Endothelial cell of umbilical vein (primary cell): Measurements from ENCODE around the gene RAB39B. TPM values are rescaled to one million over a fixed set of nuclear protein-coding genes. Genes with fewer than 3 reads are reported as not detected.

Experiments
- BruUV-seq: library from RNA; stranded (reverse); fragments of 400-500 nt; replicated peaks from 2 replicates; lab custom pipeline; 2021; lab: Mats Ljungman, UMichigan
- CTCF ChIA-PET: fragments of 300-600, 350-600 bp; sonication (Branson Sonifier 250); formaldehyde crosslinking; loops from one replicate; lab custom pipeline; 2021; ENCODE audit warnings: antibody characterized with exemption, inconsistent platforms; lab: Charles Lee
- POLR2A ChIA-PET: fragments of 300-600, 350-600 bp; sonication (Branson Sonifier 250); formaldehyde crosslinking; loops from one replicate; lab custom pipeline; 2021; ENCODE audit warnings: antibody characterized with exemption, inconsistent platforms; lab: Charles Lee
- DNase-seq: peaks from one replicate; pipeline ENCODE4 v3.0.0-alpha.2; 2011; ENCODE audit warnings: low read depth, low spot score
- FAIRE-seq: peaks from 2 replicates; lab custom pipeline; 2011; peaks lifted over from hg19 to GRCh38; lab: Jason Lieb, UNC
- H2AFZ ChIP-seq: 2 replicates; pipeline ENCODE4 v1.6.0; 2012; ENCODE audit warnings: low read depth, low read length, control low read depth, inconsistent platforms
- H3K27ac ChIP-seq: 2 replicates; pipeline ENCODE4 v1.5.1; 2011; ENCODE audit warnings: low read depth, mild to moderate bottlenecking, control low read depth, low read length, moderate library complexity; ENCODE audit not compliant: insufficient read depth
- H3K27me3 ChIP-seq, 2 experiments: 2 replicates each; pipeline versions ENCODE4 v1.6.0 to v1.6.1; 2011; ENCODE audit warnings: low read length in 2 of 2, mixed read lengths in 1 of 2; ENCODE audit not compliant: control insufficient read depth in 2 of 2, insufficient read depth in 2 of 2
- H3K36me3 ChIP-seq, 2 experiments: 2 replicates in 1 of 2; 3 replicates in 1 of 2; pipeline ENCODE4 v1.5.1; 2011; ENCODE audit warnings: low read length in 2 of 2, mild to moderate bottlenecking in 1 of 2, moderate library complexity in 1 of 2; ENCODE audit not compliant: control insufficient read depth in 2 of 2, insufficient read depth in 2 of 2; ENCODE audit errors: extremely low read depth in 1 of 2
- H3K4me1 ChIP-seq: 3 replicates; pipeline ENCODE4 v1.5.1; 2011; ENCODE audit warnings: mild to moderate bottlenecking, low read length; ENCODE audit not compliant: control insufficient read depth, insufficient read depth; ENCODE audit errors: extremely low read depth
- H3K4me2 ChIP-seq: 2 replicates; pipeline ENCODE4 v1.6.1; 2011; ENCODE audit warnings: low read length, control low read depth, mixed read lengths; ENCODE audit not compliant: insufficient read depth
- H3K4me3 ChIP-seq, 3 experiments: fragments of 200-600 bp in 1 of 3; sonication (generic), shearing (Covaris generic) in 1 of 3; replicated peaks in 1 of 3; 2 replicates each; pipeline ENCODE4 v1.5.1; 2011 to 2016; ENCODE audit warnings: control low read depth in 3 of 3, low read length in 3 of 3, mild to moderate bottlenecking in 2 of 3, inconsistent platforms in 1 of 3, low read depth in 1 of 3, moderate library complexity in 1 of 3; ENCODE audit not compliant: insufficient read depth in 1 of 3
- H3K79me2 ChIP-seq: 2 replicates; pipeline ENCODE4 v1.6.0; 2012; ENCODE audit warnings: low read length, inconsistent platforms; ENCODE audit not compliant: control insufficient read depth, insufficient read depth
- H3K9ac ChIP-seq: replicated peaks from 2 replicates; pipeline ENCODE3; 2011; ENCODE audit warnings: low read length, control low read depth; ENCODE audit not compliant: insufficient read depth; ENCODE audit errors: extremely low read depth
- H3K9me1 ChIP-seq: replicated peaks from 3 replicates; pipeline ENCODE4 v1.6.0; 2011; ENCODE audit warnings: mild to moderate bottlenecking, low read length; ENCODE audit not compliant: control insufficient read depth, insufficient read depth; ENCODE audit errors: extremely low read depth
- H3K9me3 ChIP-seq: replicated peaks from 2 replicates; pipeline ENCODE4 v1.5.1; 2012; ENCODE audit warnings: low read length, inconsistent platforms; ENCODE audit not compliant: control insufficient read depth, insufficient read depth
- H4K20me1 ChIP-seq: replicated peaks from 2 replicates; pipeline ENCODE3; 2011; ENCODE audit warnings: mild to moderate bottlenecking, low read length; ENCODE audit not compliant: control insufficient read depth, insufficient read depth; ENCODE audit errors: extremely low read depth
- CTCF ChIP-seq, 2 donors: IDR thresholded peaks; 1 replicate in 1 of 2; 2 replicates in 1 of 2; pipeline ENCODE4 v1.5.1; 2011; ENCODE audit warnings: low read length in 2 of 2, mild to moderate bottlenecking in 2 of 2, moderate library complexity in 2 of 2, control low read depth in 1 of 2, inconsistent platforms in 1 of 2, low read depth in 1 of 2; ENCODE audit not compliant: insufficient read depth in 1 of 2; ENCODE audit errors: extremely low read depth in 1 of 2
- EZH2 ChIP-seq: IDR thresholded peaks from 2 replicates; pipeline ENCODE4 v1.6.1; 2012; ENCODE audit warnings: borderline replicate concordance, low read depth, mild to moderate bottlenecking, moderate library complexity, low read length, inconsistent platforms; ENCODE audit not compliant: severe bottlenecking
- GATA2 ChIP-seq: IDR thresholded peaks from 2 replicates; pipeline ENCODE4 v1.7.0; 2011; ENCODE audit warnings: low read depth, mild to moderate bottlenecking, moderate library complexity, mixed read lengths, low read length; ENCODE audit not compliant: insufficient read length, insufficient read depth
- JUN ChIP-seq: IDR thresholded peaks from 2 replicates; pipeline ENCODE4 v1.6.1; 2011; ENCODE audit warnings: borderline replicate concordance, low read depth; ENCODE audit not compliant: insufficient read length, insufficient read depth
- MAX ChIP-seq: IDR thresholded peaks from 2 replicates; pipeline ENCODE4 v1.6.1; 2011; ENCODE audit not compliant: insufficient read depth, insufficient read length
- MYC ChIP-seq: IDR thresholded peaks from one replicate; pipeline ENCODE4 v1.6.1; 2011; ENCODE audit warnings: mild to moderate bottlenecking, low read depth, low read length
- POLR2A ChIP-seq: IDR thresholded peaks from 2 replicates; pipeline ENCODE4 v1.6.1; 2012; ENCODE audit warnings: low read depth, mild to moderate bottlenecking, control low read depth, low read length
- dilution Hi-C: fragments of 300-500 bp; cut with MboI; formaldehyde crosslinking; loops from one replicate; pipeline ENCODE4 v1.15.0; 2019; ENCODE audit warnings: low sequenced_read_pairs; ENCODE audit not compliant: extremely low pct_ligation_motif_present
- intact Hi-C: fragments of 100-400 bp; cut with micrococcal nuclease; formaldehyde crosslinking; loops from one replicate; pipeline ENCODE4 v1.10.0; 2022
- polyA plus RNA-seq, 4 experiments: library from polyadenylated mRNA; depleted of rRNA in 3 of 4; stranded (reverse) in 3 of 4; unstranded in 1 of 4; fragments of >200 nt; gene quantifications; 2 replicates each; pipeline versions ENCODE4 v1.2.1 to v1.2.3, GENCODE V29; 2011 to 2012; ENCODE audit warnings: missing spikeins in 1 of 4
- total RNA-seq: library from RNA; stranded (reverse); gene quantifications from 2 replicates; pipeline ENCODE4 v1.2.3, GENCODE V29; 2021

The RAB39B gene
- total and polyA plus RNA-seq, 2 donors (not counting 3 experiments of a cell fraction or from before 2014, with no cell fraction given), result not detected

GRCh38 chrX:155293771-155294170, 29.5 kb upstream of the RAB39B start:
- no peak for FAIRE-seq
- no TSS peak for BruUV-seq

More at GRCh38 chrX:155293771-155294170, 29.5 kb upstream of the RAB39B start:
- H4K20me1 ChIP-seq, result no peaks in the 10 kb centered on the region
- no peaks in the 10 kb centered on the region for H3K36me3 ChIP-seq
- no peak for DNase-seq
- H3K9ac ChIP-seq, result no peak overlapping the region
- no peaks in the 10 kb centered on the region for H3K27me3 ChIP-seq
- intact Hi-C loops, result no loop called here
- H3K9me3 ChIP-seq, result no peaks in the 10 kb centered on the region
- H3K9me1 ChIP-seq, result no peaks in the 10 kb centered on the region
- dilution Hi-C loops, result no loop called here
- no peaks in the 10 kb centered on the region for H3K4me1 ChIP-seq
- POLR2A ChIA-PET, result no interaction called here
- H3K27ac ChIP-seq, result no peak overlapping the region
- no peak overlapping the region for H2AFZ ChIP-seq
- CTCF ChIA-PET, result no interaction called here
- H3K4me2 ChIP-seq, result no peak overlapping the region
- H3K4me3 ChIP-seq, result no peak overlapping the region
- TF ChIP-seq POLR2A (no peak), EZH2 (no peak), CTCF (IDR thresholded peaks at IDR 0.05; ENCODE audit: extremely low read depth in 1 of 2, insufficient read depth in 1 of 2, low read depth in 1 of 2, low read length in 2 of 2) (no peak), MYC (no peak), GATA2 (no peak), MAX (no peak), JUN (no peak)
- H3K79me2 ChIP-seq, result no peaks in the 10 kb centered on the region
